T-cell (primary cell): Measurements from ENCODE around the gene ULK4. TPM values are rescaled to one million over a fixed set of nuclear protein-coding genes. Genes with fewer than 3 reads are reported as not detected.

Experiments
- ATAC-seq, 4 experiments: fragments of 200-7000 bp in 3 of 4; fragments of 150-1000 bp in 1 of 4; cut with Tn5 transposase; replicated peaks in 1 of 4; 1 replicate in 3 of 4; 2 replicates in 1 of 4; pipeline ENCODE4 v1.10.0; 2021; ENCODE audit warnings: moderate library complexity in 3 of 4, mild to moderate bottlenecking in 2 of 4, moderate number of reproducible peaks in 1 of 4
- CTCF ChIA-PET, 2 donors: fragments of 300-600 bp; sonication (Branson Sonifier 250); formaldehyde crosslinking; loops; one replicate each; lab custom pipeline; 2022; ENCODE audit warnings: antibody characterized with exemption in 2 of 2; lab: Charles Lee
- POLR2A ChIA-PET, 2 donors: fragments of 300-600 bp; sonication (Branson Sonifier 250); formaldehyde crosslinking; loops; one replicate each; lab custom pipeline; 2022; ENCODE audit warnings: antibody characterized with exemption in 2 of 2; lab: Charles Lee
- DNase-seq, 35 experiments: peaks; one replicate each; pipeline versions ENCODE4 v3.0.0 to v3.0.0-alpha.2; 2013 to 2023
- H3K27ac ChIP-seq: one replicate; pipeline ENCODE4 v1.5.1; 2013; ENCODE audit warnings: low read length
- H3K27me3 ChIP-seq, 2 experiments: replicated peaks in 1 of 2; 1 replicate in 1 of 2; 2 replicates in 1 of 2; pipeline versions ENCODE4 v1.6.1 to v1.7.0; 2013; ENCODE audit warnings: low read length in 1 of 2, mixed read lengths in 1 of 2; ENCODE audit not compliant: control insufficient read depth in 2 of 2, insufficient read depth in 2 of 2; ENCODE audit errors: extremely low read depth in 1 of 2
- H3K36me3 ChIP-seq, 2 donors: 1 replicate in 1 of 2; 2 replicates in 1 of 2; pipeline versions ENCODE4 v1.6.1 to v1.7.0; 2013; ENCODE audit warnings: low read length in 1 of 2; ENCODE audit not compliant: control insufficient read depth in 2 of 2, insufficient read depth in 1 of 2; ENCODE audit errors: extremely low read depth in 1 of 2
- H3K4me1 ChIP-seq, 2 experiments: 1 replicate in 1 of 2; 2 replicates in 1 of 2; pipeline versions ENCODE4 v1.6.1 to v1.7.0; 2013; ENCODE audit warnings: low read length in 2 of 2, mixed read lengths in 1 of 2; ENCODE audit not compliant: insufficient read depth in 2 of 2, control insufficient read depth in 1 of 2; ENCODE audit errors: extremely low read depth in 1 of 2
- H3K4me3 ChIP-seq, 2 donors: 1 replicate in 1 of 2; 2 replicates in 1 of 2; pipeline versions ENCODE4 v1.5.1 to v1.7.0; 2013; ENCODE audit warnings: mild to moderate bottlenecking in 2 of 2, low read length in 1 of 2, moderate library complexity in 1 of 2; ENCODE audit not compliant: control insufficient read depth in 1 of 2; ENCODE audit errors: extremely low read depth in 1 of 2
- H3K9me3 ChIP-seq: 2 replicates; pipeline ENCODE4 v1.7.0; 2013
- H3K27ac Mint-ChIP-seq, 2 donors: one replicate each; pipeline ENCODE4 v1.8.0; 2020 to 2021; ENCODE audit warnings: mild to moderate bottlenecking in 2 of 2, mixed read lengths in 2 of 2
- H3K27me3 Mint-ChIP-seq, 2 donors: one replicate each; pipeline ENCODE4 v1.8.0; 2021 to 2022; ENCODE audit warnings: mixed read lengths in 2 of 2
- H3K36me3 Mint-ChIP-seq: one replicate; pipeline ENCODE4 v1.8.0; 2021; ENCODE audit warnings: mixed read lengths
- H3K4me1 Mint-ChIP-seq, 3 donors: one replicate each; pipeline ENCODE4 v1.8.0; 2020 to 2022; ENCODE audit warnings: mixed read lengths in 3 of 3, mild to moderate bottlenecking in 1 of 3
- H3K4me3 Mint-ChIP-seq, 3 donors: one replicate each; pipeline ENCODE4 v1.8.0; 2020 to 2022; ENCODE audit warnings: mild to moderate bottlenecking in 3 of 3, mixed read lengths in 3 of 3, moderate library complexity in 3 of 3
- H3K9me3 Mint-ChIP-seq, 3 donors: one replicate each; pipeline ENCODE4 v1.8.0; 2020 to 2022; ENCODE audit warnings: mixed read lengths in 3 of 3
- WGBS: methylation state at CpG from one replicate; pipeline ENCODE4 v1.1.5; 2013; ENCODE audit warnings: missing lambda C conversion rate; ENCODE audit not compliant: insufficient coverage; 5-methylcytosine and 5-hydroxymethylcytosine counted together
- total RNA-seq, 35 experiments: library from RNA in 6 of 35; stranded (reverse) in 6 of 35; fragments of 120-200 nt in 1 of 35; gene quantifications; one replicate each; pipeline versions ENCODE4 v1.2.1 to v1.2.4 and lab custom pipeline; 2013 to 2026

ULK4 gene
- total RNA-seq, 5 donors from 2014 or later (not counting 1 experiment from before 2014, with no cell fraction given) = 17.5 to 28.2 (median 19.7) TPM

DNA sequence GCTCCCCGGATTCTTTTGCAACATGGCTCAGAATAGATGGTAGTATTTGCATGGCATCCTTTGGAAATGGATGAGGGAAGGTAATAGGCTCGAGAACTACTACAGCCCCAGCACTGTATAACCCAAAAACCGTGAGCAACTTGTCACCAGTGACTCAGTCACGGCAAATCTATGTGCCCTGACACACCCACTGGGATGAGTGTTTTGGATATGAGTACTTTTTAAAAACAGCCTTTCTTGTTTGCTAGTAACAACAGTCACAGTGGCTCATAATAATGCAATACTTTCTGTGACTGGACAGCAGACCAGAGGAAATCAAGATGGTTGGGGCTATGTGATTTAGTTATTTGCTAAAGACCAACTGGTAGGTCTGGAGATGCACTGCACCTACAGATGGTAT is 299.6 kb downstream of the ULK4 start:
- Mint-ChIP-seq H3K4me1 (no peaks in the 10 kb centered on the region), H3K36me3 (peaks cover 63% of the 10 kb centered on the region), H3K9me3 (peaks cover 11 to 18% (median 17%) of the 10 kb centered on the region in 3 donors), H3K4me3 (no peak overlapping the region), H3K27ac (no peak overlapping the region), H3K27me3 (no peaks in the 10 kb centered on the region)
- DNase-seq (no peak), ATAC-seq (no peak)
- no peaks in the 10 kb centered on the region for H3K27me3 ChIP-seq
- no peak overlapping the region for H3K27ac ChIP-seq
- ChIA-PET CTCF (interaction anchor here in 1 of 2 donors (1.0 kb wide), 1 partner anchor 14 kb away, joined by 3 read pairs; no protein-coding TSS in a partner anchor), POLR2A (no interaction called here)
- peaks cover 5% of the 10 kb centered on the region for H3K9me3 ChIP-seq
- WGBS = no CpG with 5 or more reads among the region's 4 CpGs
- no peaks in the 10 kb centered on the region for H3K4me1 ChIP-seq
- H3K4me3 ChIP-seq = no peak overlapping the region
- peaks cover 4 to 6% of the 10 kb centered on the region in 2 donors for H3K36me3 ChIP-seq

DNA sequence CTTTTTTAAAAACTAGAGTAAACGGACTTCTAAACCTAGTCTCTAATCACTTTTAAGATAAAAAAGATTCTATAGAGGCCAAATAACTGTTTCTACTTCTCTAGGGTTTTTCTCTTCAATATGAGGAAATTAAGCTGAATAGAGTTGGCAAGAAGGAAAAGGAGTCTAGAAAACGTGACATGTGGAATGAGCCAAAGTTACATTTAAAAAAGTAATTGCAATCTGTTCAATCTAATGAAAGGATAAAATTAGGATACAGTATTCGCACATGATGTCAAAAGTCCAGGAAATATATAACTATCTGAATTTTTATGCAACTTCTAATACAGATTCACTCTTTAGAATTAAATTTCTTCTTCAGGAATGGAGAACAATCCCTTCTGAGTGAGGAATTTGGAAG is 300.1 kb downstream of the ULK4 start:
- H3K4me1 Mint-ChIP-seq = no peaks in the 10 kb centered on the region
- ChIA-PET POLR2A (no interaction called here), CTCF (no interaction called here)
- Histone ChIP-seq H3K27me3 (no peaks in the 10 kb centered on the region), H3K27ac (no peak overlapping the region), H3K9me3 (peaks cover 5% of the 10 kb centered on the region), H3K36me3 (peaks cover 4 to 6% of the 10 kb centered on the region in 2 donors), H3K4me3 (no peak overlapping the region), H3K4me1 (no peaks in the 10 kb centered on the region)
- DNase-seq (no peak), ATAC-seq (no peak)
- H3K9me3 Mint-ChIP-seq = peaks cover 11 to 18% (median 17%) of the 10 kb centered on the region in 3 donors
- no CpG with 5 or more reads among the region's 3 CpGs for WGBS
- no peak overlapping the region for H3K27ac Mint-ChIP-seq
- peaks cover 64% of the 10 kb centered on the region for H3K36me3 Mint-ChIP-seq
- no peak overlapping the region for H3K4me3 Mint-ChIP-seq
- H3K27me3 Mint-ChIP-seq = no peaks in the 10 kb centered on the region

DNA sequence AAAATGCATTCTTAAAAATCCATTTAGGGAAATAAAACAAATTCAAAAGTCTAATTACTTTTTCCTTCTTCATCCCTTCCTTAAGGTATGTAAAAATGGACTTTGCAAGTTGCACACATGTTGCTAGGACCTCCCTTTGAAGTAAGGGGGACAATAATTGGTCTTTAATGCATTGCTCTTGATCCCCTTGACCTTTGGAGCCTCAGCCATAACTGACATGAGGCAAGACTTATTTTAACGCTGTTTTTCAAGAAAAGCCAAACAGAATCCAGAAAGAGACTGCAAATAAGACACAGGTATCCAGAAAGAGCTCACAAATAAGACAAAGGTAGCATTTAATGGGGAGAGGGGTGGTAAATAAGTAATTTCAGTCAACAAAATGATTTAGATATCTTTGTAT is 301.4 kb downstream of the ULK4 start:
- no peak overlapping the region for H3K27ac ChIP-seq
- H3K4me3 ChIP-seq = no peak overlapping the region
- Mint-ChIP-seq H3K4me1 (no peaks in the 10 kb centered on the region), H3K27me3 (no peaks in the 10 kb centered on the region), H3K4me3 (no peak overlapping the region), H3K27ac (no peak overlapping the region), H3K36me3 (peaks cover 58% of the 10 kb centered on the region), H3K9me3 (peaks cover 5 to 12% (median 6%) of the 10 kb centered on the region in 3 donors)
- ATAC-seq (no peak), DNase-seq (no peak)
- no peaks in the 10 kb centered on the region for H3K27me3 ChIP-seq
- H3K36me3 ChIP-seq = no peaks in the 10 kb centered on the region
- no peaks in the 10 kb centered on the region for H3K4me1 ChIP-seq
- ChIA-PET POLR2A (no interaction called here), CTCF (no interaction called here)
- WGBS = no CpG with 5 or more reads among the region's 1 CpG
- peaks cover 2% of the 10 kb centered on the region for H3K9me3 ChIP-seq

DNA sequence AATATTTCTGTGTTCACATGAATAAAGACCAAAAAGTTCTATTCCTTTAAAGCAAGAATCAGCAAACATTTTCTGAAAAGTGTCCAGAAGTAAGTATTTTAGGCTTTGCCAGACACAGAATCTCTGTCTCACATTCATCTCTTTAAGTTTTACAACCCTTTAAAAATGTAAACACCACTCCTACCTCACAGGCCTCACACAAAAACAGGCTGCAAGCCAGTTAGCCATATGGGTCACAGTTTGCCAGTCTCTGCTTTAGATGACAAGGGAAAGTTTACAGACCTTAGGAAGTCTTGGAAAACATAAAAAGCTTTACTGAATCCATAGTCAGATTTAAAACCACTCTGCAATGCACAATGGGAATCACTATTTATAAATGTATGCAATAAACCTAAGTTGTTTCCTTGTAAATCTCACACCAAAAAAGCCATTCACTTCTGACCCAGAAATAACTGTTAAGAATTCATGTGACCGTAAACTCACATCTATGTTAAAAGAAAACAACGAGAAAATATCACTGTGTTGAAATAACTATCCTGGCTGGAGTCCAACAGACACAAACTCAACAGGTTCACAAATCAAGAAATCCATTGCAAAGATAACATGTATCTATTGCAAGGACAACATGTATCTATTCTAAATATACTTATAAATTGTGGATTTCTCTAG is 308.2 kb downstream of the ULK4 start:
- H3K4me3 ChIP-seq = no peak overlapping the region
- Mint-ChIP-seq H3K36me3 (peaks cover 35% of the 10 kb centered on the region), H3K4me3 (no peak overlapping the region), H3K4me1 (no peaks in the 10 kb centered on the region), H3K27me3 (no peaks in the 10 kb centered on the region), H3K27ac (no peak overlapping the region), H3K9me3 (peaks cover 0 to 7% (median 0%) of the 10 kb centered on the region in 3 donors)
- CTCF ChIA-PET = no interaction called here
- POLR2A ChIA-PET = no interaction called here
- DNase-seq (no peak), ATAC-seq (no peak)
- WGBS = 100% methylated on average over 1 of the region's 2 CpGs
- H3K4me1 ChIP-seq = no peaks in the 10 kb centered on the region
- H3K27ac ChIP-seq = no peak overlapping the region
- no peaks in the 10 kb centered on the region for H3K9me3 ChIP-seq
- H3K36me3 ChIP-seq = no peaks in the 10 kb centered on the region
- H3K27me3 ChIP-seq = no peaks in the 10 kb centered on the region

DNA sequence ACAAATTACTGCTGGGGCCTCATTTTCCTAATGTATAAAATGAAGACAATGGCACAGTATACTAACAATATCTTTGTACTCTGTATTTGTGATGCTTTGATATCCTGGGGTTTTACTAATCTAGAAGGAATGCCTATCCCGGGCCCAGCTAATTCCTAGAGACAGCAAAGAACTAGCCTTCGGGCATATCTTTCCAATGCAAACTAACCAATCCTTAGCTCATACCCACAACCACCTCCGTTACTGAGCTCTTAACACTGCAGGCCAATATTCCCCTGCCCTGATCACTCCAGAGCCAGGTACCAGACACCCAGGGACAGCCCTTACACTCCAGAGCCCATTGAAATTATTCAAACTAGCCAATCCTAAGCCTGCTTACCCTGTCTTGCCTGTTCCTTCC is 309.0 kb downstream of the ULK4 start:
- ChIA-PET POLR2A (no interaction called here), CTCF (no interaction called here)
- 93% methylated on average over 3 of the region's 3 CpGs for WGBS
- no peaks in the 10 kb centered on the region for H3K36me3 ChIP-seq
- Mint-ChIP-seq H3K36me3 (peaks cover 37% of the 10 kb centered on the region), H3K9me3 (peaks cover 0 to 12% (median 0%) of the 10 kb centered on the region in 3 donors), H3K4me3 (no peak overlapping the region), H3K27ac (no peak overlapping the region), H3K27me3 (no peaks in the 10 kb centered on the region), H3K4me1 (no peaks in the 10 kb centered on the region)
- ATAC-seq (no peak), DNase-seq (no peak)
- H3K27me3 ChIP-seq = no peaks in the 10 kb centered on the region
- no peak overlapping the region for H3K4me3 ChIP-seq
- H3K9me3 ChIP-seq = no peaks in the 10 kb centered on the region
- H3K27ac ChIP-seq = no peak overlapping the region
- no peaks in the 10 kb centered on the region for H3K4me1 ChIP-seq

DNA sequence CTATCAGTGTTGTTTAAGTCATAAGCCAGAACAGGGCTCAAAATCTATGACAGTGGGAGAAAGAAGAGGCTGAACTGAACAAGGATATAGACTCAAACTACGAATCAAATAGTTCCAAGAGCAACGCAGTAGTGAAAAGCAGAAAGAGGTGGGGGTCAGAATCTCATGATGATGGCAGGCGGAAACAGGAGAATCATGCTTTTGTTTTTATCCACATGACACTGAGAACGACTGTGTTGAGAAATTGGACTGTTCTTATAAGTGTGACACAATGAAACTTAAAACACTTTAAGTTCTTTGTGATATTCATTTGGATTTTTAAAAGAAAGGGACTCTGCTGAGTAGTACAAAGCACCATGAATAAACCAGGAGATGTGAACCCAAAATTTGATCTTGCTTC is 309.4 kb downstream of the ULK4 start:
- no peak for DNase-seq
- ChIA-PET CTCF (no interaction called here), POLR2A (no interaction called here)
- Histone ChIP-seq H3K36me3 (no peaks in the 10 kb centered on the region), H3K27me3 (no peaks in the 10 kb centered on the region), H3K9me3 (no peaks in the 10 kb centered on the region), H3K4me3 (no peak overlapping the region), H3K27ac (no peak overlapping the region), H3K4me1 (no peaks in the 10 kb centered on the region)
- H3K9me3 Mint-ChIP-seq = peaks cover 0 to 12% (median 0%) of the 10 kb centered on the region in 3 donors
- no peak for ATAC-seq
- no peaks in the 10 kb centered on the region for H3K27me3 Mint-ChIP-seq
- H3K27ac Mint-ChIP-seq = no peak overlapping the region
- WGBS = 90% methylated on average over 2 of the region's 4 CpGs
- H3K4me1 Mint-ChIP-seq = no peaks in the 10 kb centered on the region
- H3K36me3 Mint-ChIP-seq = peaks cover 35% of the 10 kb centered on the region
- H3K4me3 Mint-ChIP-seq = no peak overlapping the region
